ENCODE data around the gene MAP4.
A peak's percentile ranks its signal among the peaks of the same experiment; 100 is the strongest.

MAP4 gene

DNA sequence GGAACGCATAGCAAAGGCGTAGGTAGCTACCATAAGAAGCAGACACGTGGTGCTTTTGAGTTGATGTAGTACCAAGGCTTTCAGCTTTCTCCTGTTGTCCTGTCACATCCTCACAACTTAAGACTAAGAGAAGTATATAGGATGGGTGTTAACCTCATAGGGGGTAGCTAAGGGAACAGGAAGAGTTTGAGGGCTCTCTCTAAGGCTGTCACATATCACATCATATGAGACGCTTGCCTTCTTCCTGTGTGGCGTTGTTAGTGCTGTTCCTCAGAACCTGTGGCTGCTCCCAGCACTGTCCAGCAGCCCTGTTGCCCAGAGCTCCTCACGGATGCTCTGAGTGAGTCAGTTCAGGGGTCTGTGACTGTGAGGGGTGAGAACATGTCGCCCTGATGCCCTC, 198.6 kb downstream of the MAP4 start:
- Histone ChIP-seq H3K27me3 (ENCODE audit: insufficient read depth, low read length, poor library complexity, severe bottlenecking) (no peaks in the 10 kb centered on the region), H3F3A (ENCODE audit: low read depth) (no peaks in the 10 kb centered on the region), H3K36me3 (ENCODE audit: insufficient read depth, low read length) (peaks cover 41% of the 10 kb centered on the region; the same call in 1 of the 2 replicates), H4K20me1 (ENCODE audit: insufficient read depth, low read length, poor library complexity, severe bottlenecking) (peaks cover 7% of the 10 kb centered on the region), H3K4me2 (ENCODE audit: low read depth, low read length, poor library complexity, severe bottlenecking) (no peak overlapping the region), H2AFZ (ENCODE audit: low read length) (no peak overlapping the region), H3K9me3 (ENCODE audit: insufficient read depth, low read depth, low read length) (no peaks in the 10 kb centered on the region), H3K9ac (ENCODE audit: low read depth, low read length, poor library complexity, severe bottlenecking) (no peak overlapping the region), H3K4me3 (ENCODE audit: low read length, poor library complexity, severe bottlenecking) (no peak overlapping the region), H3K9me2 (replicated peaks; ENCODE audit: low read depth, low read length) (no peaks in the 10 kb centered on the region), H3K79me2 (ENCODE audit: insufficient read depth, low read length) (no peaks in the 10 kb centered on the region), H3K4me1 (ENCODE audit: insufficient read depth, low read length, poor library complexity, severe bottlenecking) (no peaks in the 10 kb centered on the region)
- TF ChIP-seq EZH2phosphoT487 (IDR thresholded peaks at IDR 0.05; ENCODE audit: borderline replicate concordance) = no peak
- TF ChIP-seq, protein P1, sequence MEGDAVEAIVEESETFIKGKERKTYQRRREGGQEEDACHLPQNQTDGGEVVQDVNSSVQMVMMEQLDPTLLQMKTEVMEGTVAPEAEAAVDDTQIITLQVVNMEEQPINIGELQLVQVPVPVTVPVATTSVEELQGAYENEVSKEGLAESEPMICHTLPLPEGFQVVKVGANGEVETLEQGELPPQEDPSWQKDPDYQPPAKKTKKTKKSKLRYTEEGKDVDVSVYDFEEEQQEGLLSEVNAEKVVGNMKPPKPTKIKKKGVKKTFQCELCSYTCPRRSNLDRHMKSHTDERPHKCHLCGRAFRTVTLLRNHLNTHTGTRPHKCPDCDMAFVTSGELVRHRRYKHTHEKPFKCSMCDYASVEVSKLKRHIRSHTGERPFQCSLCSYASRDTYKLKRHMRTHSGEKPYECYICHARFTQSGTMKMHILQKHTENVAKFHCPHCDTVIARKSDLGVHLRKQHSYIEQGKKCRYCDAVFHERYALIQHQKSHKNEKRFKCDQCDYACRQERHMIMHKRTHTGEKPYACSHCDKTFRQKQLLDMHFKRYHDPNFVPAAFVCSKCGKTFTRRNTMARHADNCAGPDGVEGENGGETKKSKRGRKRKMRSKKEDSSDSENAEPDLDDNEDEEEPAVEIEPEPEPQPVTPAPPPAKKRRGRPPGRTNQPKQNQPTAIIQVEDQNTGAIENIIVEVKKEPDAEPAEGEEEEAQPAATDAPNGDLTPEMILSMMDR (conservative IDR thresholded peaks at IDR 0.05; ENCODE audit: low read length) = no peak

DNA sequence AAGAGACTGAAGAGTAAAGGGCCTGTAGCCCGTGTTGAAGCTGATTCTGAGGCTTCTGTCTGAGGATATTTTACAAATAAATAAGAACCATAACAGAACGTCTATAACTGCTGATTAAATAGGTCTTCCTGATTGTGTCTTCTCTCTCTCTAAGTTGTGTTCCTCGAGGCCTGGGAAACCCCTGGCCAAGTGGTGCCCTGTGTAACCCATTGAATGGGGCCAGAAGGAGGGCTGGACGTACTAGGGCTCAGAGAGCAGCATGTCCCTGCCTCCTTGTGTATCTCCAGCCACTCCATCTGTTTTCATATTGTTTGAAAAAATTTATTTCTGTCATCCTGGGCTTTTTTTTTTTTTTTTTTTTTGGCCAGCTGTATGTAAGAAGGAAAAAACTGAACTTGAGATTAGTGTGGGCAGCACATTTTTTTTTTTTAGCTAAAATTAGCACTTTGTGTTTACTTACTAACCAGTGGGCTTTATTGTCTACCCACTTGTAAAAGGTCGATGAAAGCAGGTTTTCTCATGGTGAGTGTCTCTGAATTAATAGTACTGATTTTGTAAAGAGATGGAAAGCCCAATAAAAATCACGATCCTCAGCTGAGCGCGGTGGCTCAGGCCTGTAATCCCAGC, 202.6 kb downstream of the MAP4 start:
- Histone ChIP-seq H3K9me2 (replicated peaks; ENCODE audit: low read depth, low read length) (no peaks in the 10 kb centered on the region), H2AFZ (ENCODE audit: low read length) (no peak overlapping the region), H3F3A (ENCODE audit: low read depth) (no peaks in the 10 kb centered on the region), H3K36me3 (ENCODE audit: insufficient read depth, low read length) (peaks cover 49% of the 10 kb centered on the region; the same call in 1 of the 2 replicates), H3K27me3 (ENCODE audit: insufficient read depth, low read length, poor library complexity, severe bottlenecking) (no peaks in the 10 kb centered on the region), H3K9me3 (ENCODE audit: insufficient read depth, low read depth, low read length) (no peaks in the 10 kb centered on the region), H3K4me2 (ENCODE audit: low read depth, low read length, poor library complexity, severe bottlenecking) (no peak overlapping the region), H4K20me1 (ENCODE audit: insufficient read depth, low read length, poor library complexity, severe bottlenecking) (peaks cover 7% of the 10 kb centered on the region), H3K9ac (ENCODE audit: low read depth, low read length, poor library complexity, severe bottlenecking) (no peak overlapping the region), H3K4me1 (ENCODE audit: insufficient read depth, low read length, poor library complexity, severe bottlenecking) (no peaks in the 10 kb centered on the region), H3K4me3 (ENCODE audit: low read length, poor library complexity, severe bottlenecking) (no peak overlapping the region), H3K79me2 (ENCODE audit: insufficient read depth, low read length) (no peaks in the 10 kb centered on the region)
- no peak for TF ChIP-seq EZH2phosphoT487 (IDR thresholded peaks at IDR 0.05; ENCODE audit: borderline replicate concordance)
- TF ChIP-seq, protein P1 (conservative IDR thresholded peaks at IDR 0.05; ENCODE audit: low read length) = no peak

DNA sequence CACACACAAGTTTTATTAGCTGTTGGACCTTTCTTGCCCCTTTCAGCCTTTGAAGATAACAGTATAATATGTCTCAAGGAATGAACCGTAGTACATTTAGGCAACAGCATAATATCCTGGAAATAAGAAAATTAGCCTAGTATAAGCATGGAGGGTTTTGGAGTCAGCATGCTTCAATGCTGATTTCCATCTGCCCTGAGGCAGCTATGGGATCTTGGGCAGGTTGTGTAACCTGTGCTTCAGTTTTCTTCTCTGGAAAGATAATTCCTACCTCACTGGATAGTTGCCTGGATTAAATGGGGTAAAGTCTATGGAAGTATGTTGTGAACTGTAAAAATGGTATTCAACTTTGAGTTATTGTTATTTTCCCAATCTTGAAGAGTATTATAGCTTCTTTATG, 211.6 kb downstream of the MAP4 start:
- H3K27me3 ChIP-seq (ENCODE audit: insufficient read depth, low read length, poor library complexity, severe bottlenecking) = no peaks in the 10 kb centered on the region
- peaks cover 19% of the 10 kb centered on the region for H3K4me1 ChIP-seq (ENCODE audit: insufficient read depth, low read length, poor library complexity, severe bottlenecking)
- no peaks in the 10 kb centered on the region for H3K9me3 ChIP-seq (ENCODE audit: insufficient read depth, low read depth, low read length)
- no peaks in the 10 kb centered on the region for H3F3A ChIP-seq (ENCODE audit: low read depth)
- H3K9me2 ChIP-seq (replicated peaks; ENCODE audit: low read depth, low read length) = no peaks in the 10 kb centered on the region
- H3K9ac ChIP-seq (ENCODE audit: low read depth, low read length, poor library complexity, severe bottlenecking) = peak overlapping the region; percentile 92
- peak overlapping the region; percentile 98 for H3K4me3 ChIP-seq (ENCODE audit: low read length, poor library complexity, severe bottlenecking)
- H4K20me1 ChIP-seq (ENCODE audit: insufficient read depth, low read length, poor library complexity, severe bottlenecking) = peaks cover 3% of the 10 kb centered on the region
- no peak overlapping the region for H2AFZ ChIP-seq (ENCODE audit: low read length)
- H3K4me2 ChIP-seq (ENCODE audit: low read depth, low read length, poor library complexity, severe bottlenecking) = peak overlapping the region; percentile 87
- H3K36me3 ChIP-seq (ENCODE audit: insufficient read depth, low read length) = no peaks in the 10 kb centered on the region
- peaks cover 27% of the 10 kb centered on the region for H3K79me2 ChIP-seq (ENCODE audit: insufficient read depth, low read length)
- TF ChIP-seq, protein P1 (conservative IDR thresholded peaks at IDR 0.05; ENCODE audit: low read length) = no peak
- TF ChIP-seq EZH2phosphoT487 (IDR thresholded peaks at IDR 0.05; ENCODE audit: borderline replicate concordance) = no peak

Measured in Loucy (cell line).